SU-DHL-6 (cell line): ENCODE results near the gene CEBPB.

Source experiments
- H2AFZ ChIP-seq: fragments of 200-600 bp; sonication (generic); 2 replicates; pipeline ENCODE4 v1.6.1; 2014; ENCODE audit warnings: low read depth, mild to moderate bottlenecking, moderate library complexity, mixed read lengths, antibody characterized with exemption, low read length; ENCODE audit not compliant: severe bottlenecking
- H3F3A ChIP-seq: fragments of 200-600 bp; shearing (Covaris generic); 2 replicates; pipeline ENCODE4 v1.6.0; 2016; ENCODE audit warnings: antibody characterized with exemption, mild to moderate bottlenecking; ENCODE audit not compliant: insufficient read depth
- H3K27ac ChIP-seq: fragments of 200-600 bp; sonication (generic); 2 replicates; pipeline ENCODE4 v1.5.1; 2016; ENCODE audit warnings: low read depth, mild to moderate bottlenecking, low read length, moderate library complexity, mixed read lengths
- H3K27me3 ChIP-seq: fragments of 200-600 bp; sonication (generic), shearing (Covaris generic); 2 replicates; pipeline ENCODE4 v1.6.0; 2014; ENCODE audit warnings: mild to moderate bottlenecking, low read length
- H3K36me3 ChIP-seq: fragments of 200-600 bp; sonication (generic); 2 replicates; pipeline ENCODE4 v1.6.1; 2014; ENCODE audit warnings: mild to moderate bottlenecking, low read length, mixed read lengths
- H3K4me2 ChIP-seq: fragments of 300-600, 200-600 bp; shearing (Covaris generic), sonication (generic); 2 replicates; pipeline ENCODE4 v1.6.0; 2014; ENCODE audit warnings: low read length, low read depth, mild to moderate bottlenecking; ENCODE audit not compliant: poor library complexity, severe bottlenecking
- H3K4me3 ChIP-seq: fragments of 200-600 bp; sonication (generic); 2 replicates; pipeline ENCODE4 v1.5.1; 2014; ENCODE audit warnings: antibody characterized with exemption, low read length, mild to moderate bottlenecking, mixed read lengths; ENCODE audit not compliant: insufficient read depth, poor library complexity, severe bottlenecking
- H3K79me2 ChIP-seq: fragments of 200-600 bp; sonication (generic); 2 replicates; pipeline ENCODE4 v1.6.1; 2014; ENCODE audit warnings: mild to moderate bottlenecking, low read length, moderate library complexity; ENCODE audit not compliant: insufficient read depth
- H3K9ac ChIP-seq: fragments of 200-600 bp; sonication (generic); 2 replicates; pipeline ENCODE4 v1.7.0; 2014; ENCODE audit warnings: mild to moderate bottlenecking, low read length
- H3K9me2 ChIP-seq: fragments of 200-600 bp; sonication (generic); replicated peaks from 2 replicates; pipeline ENCODE4 v1.6.1; 2014; ENCODE audit warnings: low read length; ENCODE audit not compliant: insufficient read depth
- H3K9me3 ChIP-seq: fragments of 200-600 bp; sonication (generic); 2 replicates; pipeline ENCODE4 v1.6.1; 2014; ENCODE audit warnings: low read length, mixed read lengths; ENCODE audit not compliant: insufficient read depth
- H4K20me1 ChIP-seq: fragments of 200-600 bp; sonication (generic); 2 replicates; pipeline ENCODE4 v1.6.1; 2014; ENCODE audit warnings: low read depth, mild to moderate bottlenecking, antibody characterized with exemption, low read length, moderate library complexity, mixed read lengths
- EZH2phosphoT487 ChIP-seq: fragments of 200-600 bp; sonication (generic), shearing (Covaris generic); conservative IDR thresholded peaks from 2 replicates; pipeline ENCODE4 v1.6.1; 2018; ENCODE audit warnings: mild to moderate bottlenecking, antibody characterized with exemption, low read length, moderate library complexity, mixed read lengths
- TF ChIP-seq, protein P1 (sequence below): fragments of 200-600 bp; sonication (generic); IDR thresholded peaks from one replicate; pipeline ENCODE4 v1.5.1; 2017; ENCODE audit warnings: antibody characterized with exemption, mild to moderate bottlenecking, low read length, moderate library complexity; ENCODE audit not compliant: insufficient read depth, poor library complexity, severe bottlenecking

The CEBPB gene

DNA sequence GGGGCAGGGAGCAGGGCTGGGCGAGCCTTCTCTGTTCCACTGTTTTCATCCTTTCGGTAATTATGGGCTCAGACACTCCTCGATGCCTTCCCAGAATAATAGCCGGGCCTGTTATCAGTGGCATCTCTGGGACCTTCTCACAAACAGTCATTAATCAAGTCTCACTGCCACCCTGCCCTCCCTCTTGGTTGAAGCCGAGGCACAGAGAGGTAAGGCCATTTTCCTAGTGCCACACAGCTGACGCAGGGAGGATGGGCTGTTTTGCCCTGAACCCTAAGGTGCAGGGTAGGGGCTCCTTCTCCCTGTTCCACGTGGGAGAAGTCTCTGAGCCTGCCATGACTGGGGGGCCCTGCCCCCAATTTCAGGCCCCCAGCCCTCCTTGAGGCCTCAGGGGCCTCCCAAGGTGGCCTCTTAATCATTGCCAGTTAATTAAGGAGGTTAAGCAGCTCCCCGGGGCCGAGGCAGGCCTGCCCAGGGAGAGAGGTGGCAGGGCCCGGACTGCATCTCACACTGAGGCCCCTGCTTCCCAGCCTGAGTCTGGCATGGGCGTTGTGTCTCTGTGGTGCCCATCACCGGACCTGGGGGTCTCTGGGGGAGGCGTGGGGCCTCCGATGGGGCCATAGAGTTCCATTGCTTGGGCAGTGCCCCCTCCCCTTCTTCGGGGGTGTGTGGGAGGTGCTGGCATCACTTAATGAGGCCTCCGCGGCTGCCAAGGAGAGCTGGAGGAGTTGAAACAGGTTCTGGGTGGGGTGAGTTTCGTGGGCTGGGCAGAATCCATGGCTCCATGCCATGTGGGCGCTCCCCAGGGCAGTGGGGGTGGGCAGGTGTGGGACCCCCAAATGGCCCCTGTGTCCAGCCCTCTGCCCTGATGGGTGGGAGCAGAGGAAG is 42.9 kb downstream of the CEBPB start:
- no peaks in the 10 kb centered on the region for H3K79me2 ChIP-seq
- H3K27me3 ChIP-seq, result no peaks in the 10 kb centered on the region
- H3K9me2 ChIP-seq, result no peaks in the 10 kb centered on the region
- no peaks in the 10 kb centered on the region for H4K20me1 ChIP-seq
- no peak overlapping the region for H3K9ac ChIP-seq
- H3K36me3 ChIP-seq, result no peaks in the 10 kb centered on the region
- no peaks in the 10 kb centered on the region for H3F3A ChIP-seq
- no peak overlapping the region for H3K4me3 ChIP-seq
- H3K9me3 ChIP-seq, result no peaks in the 10 kb centered on the region
- no peak overlapping the region for H3K4me2 ChIP-seq
- H3K27ac ChIP-seq, result no peak overlapping the region
- TF ChIP-seq, protein P1, sequence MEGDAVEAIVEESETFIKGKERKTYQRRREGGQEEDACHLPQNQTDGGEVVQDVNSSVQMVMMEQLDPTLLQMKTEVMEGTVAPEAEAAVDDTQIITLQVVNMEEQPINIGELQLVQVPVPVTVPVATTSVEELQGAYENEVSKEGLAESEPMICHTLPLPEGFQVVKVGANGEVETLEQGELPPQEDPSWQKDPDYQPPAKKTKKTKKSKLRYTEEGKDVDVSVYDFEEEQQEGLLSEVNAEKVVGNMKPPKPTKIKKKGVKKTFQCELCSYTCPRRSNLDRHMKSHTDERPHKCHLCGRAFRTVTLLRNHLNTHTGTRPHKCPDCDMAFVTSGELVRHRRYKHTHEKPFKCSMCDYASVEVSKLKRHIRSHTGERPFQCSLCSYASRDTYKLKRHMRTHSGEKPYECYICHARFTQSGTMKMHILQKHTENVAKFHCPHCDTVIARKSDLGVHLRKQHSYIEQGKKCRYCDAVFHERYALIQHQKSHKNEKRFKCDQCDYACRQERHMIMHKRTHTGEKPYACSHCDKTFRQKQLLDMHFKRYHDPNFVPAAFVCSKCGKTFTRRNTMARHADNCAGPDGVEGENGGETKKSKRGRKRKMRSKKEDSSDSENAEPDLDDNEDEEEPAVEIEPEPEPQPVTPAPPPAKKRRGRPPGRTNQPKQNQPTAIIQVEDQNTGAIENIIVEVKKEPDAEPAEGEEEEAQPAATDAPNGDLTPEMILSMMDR, result no peak
- no peak for TF ChIP-seq EZH2phosphoT487
- H2AFZ ChIP-seq, result no peak overlapping the region

DNA sequence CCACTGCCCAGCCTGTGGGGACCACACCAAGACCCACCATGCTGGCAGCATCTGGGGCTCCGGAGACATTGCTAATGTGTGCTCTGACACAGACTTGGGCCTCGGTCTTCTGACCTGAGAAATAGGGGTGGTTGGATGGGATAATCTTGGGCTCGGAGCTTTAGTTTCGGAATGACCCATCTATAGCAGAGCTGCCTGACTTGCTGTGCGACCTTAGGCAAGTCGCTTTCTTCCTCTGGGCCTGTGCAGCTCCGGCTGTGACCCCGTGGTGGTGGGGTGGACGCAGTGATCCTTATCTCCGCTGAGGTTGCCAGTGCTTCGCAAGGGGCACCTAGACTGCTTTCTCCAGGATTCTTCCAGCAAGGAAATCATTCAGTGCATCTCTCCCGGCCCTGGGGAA is 43.7 kb downstream of the CEBPB start:
- Histone ChIP-seq H3K9me2 (no peaks in the 10 kb centered on the region), H3F3A (no peaks in the 10 kb centered on the region), H3K4me3 (no peak overlapping the region), H3K9me3 (no peaks in the 10 kb centered on the region), H3K36me3 (no peaks in the 10 kb centered on the region), H2AFZ (no peak overlapping the region), H3K27ac (no peak overlapping the region), H3K27me3 (no peaks in the 10 kb centered on the region), H4K20me1 (no peaks in the 10 kb centered on the region), H3K9ac (no peak overlapping the region), H3K79me2 (no peaks in the 10 kb centered on the region), H3K4me2 (no peak overlapping the region)
- no peak for TF ChIP-seq EZH2phosphoT487
- TF ChIP-seq, protein P1, result no peak

DNA sequence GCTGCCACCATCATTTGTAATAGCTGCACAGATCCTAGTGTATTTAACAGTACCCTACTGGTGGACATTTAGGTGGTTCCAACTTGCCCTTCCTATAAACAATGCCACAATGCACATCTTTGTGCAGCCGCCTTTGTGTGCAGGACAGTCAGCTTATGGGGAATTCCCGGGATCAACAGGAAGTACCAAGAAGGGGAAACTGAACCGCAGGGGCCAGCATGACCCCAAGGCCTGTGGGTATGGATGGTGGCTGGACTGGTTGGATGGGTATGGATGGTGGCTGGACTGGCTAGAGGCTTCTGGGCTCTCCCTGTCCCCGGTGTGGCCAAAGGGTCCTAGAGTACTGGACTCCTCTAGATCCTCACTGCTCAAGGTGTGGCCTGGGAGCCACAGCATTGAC is 46.7 kb downstream of the CEBPB start:
- H3K27me3 ChIP-seq, result no peaks in the 10 kb centered on the region
- no peak overlapping the region for H3K9ac ChIP-seq
- no peak overlapping the region for H3K27ac ChIP-seq
- no peaks in the 10 kb centered on the region for H3K9me2 ChIP-seq
- no peak overlapping the region for H3K4me2 ChIP-seq
- no peaks in the 10 kb centered on the region for H3K79me2 ChIP-seq
- TF ChIP-seq, protein P1, result no peak
- no peak for TF ChIP-seq EZH2phosphoT487
- H3K9me3 ChIP-seq, result no peaks in the 10 kb centered on the region
- H3K36me3 ChIP-seq, result no peaks in the 10 kb centered on the region
- no peaks in the 10 kb centered on the region for H3F3A ChIP-seq
- H3K4me3 ChIP-seq, result no peak overlapping the region
- H2AFZ ChIP-seq, result no peak overlapping the region
- H4K20me1 ChIP-seq, result no peaks in the 10 kb centered on the region
